ENCODE measurements around the gene EIF3I.
A peak's percentile ranks its signal among the peaks of the same experiment; 100 is the strongest.

EIF3I gene

GRCh38 chr1:32220746-32221580 lies 1.2 kb upstream of the EIF3I start:
- DNase-seq (ENCODE audit: extremely low read depth, insufficient read length) = no peak
- peaks cover 10% of the 10 kb centered on the region for H3K36me3 ChIP-seq (ENCODE audit: control insufficient read depth, insufficient read depth, low read length)

GRCh38 chr1:32221581-32221979 lies 627 bp upstream of the EIF3I start:
- peak overlapping the region; percentile 85 for H3K4me3 ChIP-seq (replicated peaks; ENCODE audit: low read depth, low read length)
- no peak for TF ChIP-seq CTCF (IDR thresholded peaks at IDR 0.05; ENCODE audit: insufficient read depth, low read length, poor library complexity, severe bottlenecking)
- DNase-seq (ENCODE audit: extremely low read depth, insufficient read length) = no peak
- no peaks in the 10 kb centered on the region for H3K27me3 ChIP-seq (replicated peaks; ENCODE audit: control insufficient read depth, insufficient read depth, low read length)
- H3K36me3 ChIP-seq (ENCODE audit: control insufficient read depth, insufficient read depth, low read length) = peaks cover 13% of the 10 kb centered on the region

More at GRCh38 chr1:32220746-32221580, 1.2 kb upstream of the EIF3I start:
- Histone ChIP-seq H3K27me3 (replicated peaks; ENCODE audit: control insufficient read depth, insufficient read depth, low read length) (no peaks in the 10 kb centered on the region), H3K4me3 (replicated peaks; ENCODE audit: low read depth, low read length) (peak overlapping the region; percentile 85)
- no peak for TF ChIP-seq CTCF (IDR thresholded peaks at IDR 0.05; ENCODE audit: insufficient read depth, low read length, poor library complexity, severe bottlenecking)

- no peak for DNase-seq (ENCODE audit: extremely low read depth, insufficient read length)
- H3K27me3 ChIP-seq (replicated peaks; ENCODE audit: control insufficient read depth, insufficient read depth, low read length) = no peaks in the 10 kb centered on the region
- peaks cover 18% of the 10 kb centered on the region for H3K36me3 ChIP-seq (ENCODE audit: control insufficient read depth, insufficient read depth, low read length)
- peak overlapping the region; percentile 85; the same call in 1 of the 2 replicates for H3K4me3 ChIP-seq (replicated peaks; ENCODE audit: low read depth, low read length)
- TF ChIP-seq CTCF (IDR thresholded peaks at IDR 0.05; ENCODE audit: insufficient read depth, low read length, poor library complexity, severe bottlenecking) = no peak
These were observed 1.5 kb downstream of the EIF3I start for GRCh38 chr1:32223683-32224082.

- TF ChIP-seq CTCF (IDR thresholded peaks at IDR 0.05; ENCODE audit: insufficient read depth, low read length, poor library complexity, severe bottlenecking) = no peak
- no peaks in the 10 kb centered on the region for H3K27me3 ChIP-seq (replicated peaks; ENCODE audit: control insufficient read depth, insufficient read depth, low read length)
- H3K4me3 ChIP-seq (replicated peaks; ENCODE audit: low read depth, low read length) = no peak overlapping the region
- peaks cover 22% of the 10 kb centered on the region for H3K36me3 ChIP-seq (ENCODE audit: control insufficient read depth, insufficient read depth, low read length)
- DNase-seq (ENCODE audit: extremely low read depth, insufficient read length) = no peak
These were observed 2.1 kb downstream of the EIF3I start for GRCh38 chr1:32224285-32224684.

GRCh38 chr1:32228771-32229170 lies 6.6 kb downstream of the EIF3I start:
- DNase-seq (ENCODE audit: extremely low read depth, insufficient read length) = no peak
- no peak overlapping the region for H3K4me3 ChIP-seq (replicated peaks; ENCODE audit: low read depth, low read length)
- TF ChIP-seq CTCF (IDR thresholded peaks at IDR 0.05; ENCODE audit: insufficient read depth, low read length, poor library complexity, severe bottlenecking) = no peak
- H3K27me3 ChIP-seq (replicated peaks; ENCODE audit: control insufficient read depth, insufficient read depth, low read length) = no peaks in the 10 kb centered on the region
- peaks cover 28% of the 10 kb centered on the region for H3K36me3 ChIP-seq (ENCODE audit: control insufficient read depth, insufficient read depth, low read length)
